Breast epithelium (tissue), 4 donors: ENCODE results near the gene PPP2R2B. TPM values are rescaled to one million over a fixed set of nuclear protein-coding genes. Genes with fewer than 3 reads are reported as not detected.

Experiments used
- DNase-seq, 2 donors: peaks; one replicate each; pipeline ENCODE4 v3.0.0-alpha.2; 2019; ENCODE audit warnings: low spot score in 2 of 2
- H3K27ac ChIP-seq, 2 donors: fragments of 200-600 bp; sonication (generic) in 1 of 2; one replicate each; pipeline ENCODE4 v1.5.1; 2016 to 2019; ENCODE audit warnings: mild to moderate bottlenecking in 1 of 2
- H3K27me3 ChIP-seq, 2 donors: fragments of 200-600 bp; sonication (generic) in 1 of 2; one replicate each; pipeline versions ENCODE4 v1.5.1 to v1.6.0; 2017 to 2019; ENCODE audit warnings: control low read depth in 1 of 2, mild to moderate bottlenecking in 1 of 2
- H3K36me3 ChIP-seq: fragments of 200-600 bp; one replicate; pipeline ENCODE4 v1.5.1; 2019
- H3K4me1 ChIP-seq, 2 donors: fragments of 200-600 bp; sonication (generic); one replicate each; pipeline ENCODE4 v1.5.1; 2016 to 2019; ENCODE audit warnings: control low read depth in 1 of 2
- H3K4me3 ChIP-seq, 3 donors: fragments of 200-600 bp; sonication (generic); 1 replicate in 2 of 3; 2 replicates in 1 of 3; pipeline ENCODE4 v1.5.1; 2016 to 2019; ENCODE audit warnings: mild to moderate bottlenecking in 3 of 3, moderate library complexity in 2 of 3
- H3K9me3 ChIP-seq, 2 donors: fragments of 200-600 bp; sonication (generic) in 1 of 2; one replicate each; pipeline ENCODE4 v1.5.1; 2016 to 2019; ENCODE audit warnings: control low read depth in 1 of 2
- POLR2A ChIP-seq: fragments of 450-650 bp; IDR thresholded peaks from one replicate; pipeline ENCODE4 v1.6.1; 2016; ENCODE audit warnings: antibody characterized with exemption, mild to moderate bottlenecking, moderate library complexity
- POLR2AphosphoS5 ChIP-seq, 3 donors: sonication (generic); formaldehyde crosslinking; IDR thresholded peaks; one replicate each; pipeline ENCODE4 v1.6.1; 2017; ENCODE audit warnings: antibody characterized with exemption in 3 of 3
- intact Hi-C: fragments of 100-400 bp; cut with DNase I; formaldehyde crosslinking; loops from one replicate; pipeline ENCODE4 v1.15.1; 2023; ENCODE audit warnings: low total_unique reads
- total RNA-seq, 3 donors: library from RNA; depleted of rRNA; stranded (reverse); fragments of >200 nt; gene quantifications; one replicate each; pipeline ENCODE4 v1.1.0, GENCODE V29; 2016
- TF ChIP-seq, protein P1 (sequence below), 3 donors: fragments of 450-650 bp; IDR thresholded peaks; one replicate each; pipeline ENCODE4 v1.5.1; 2016 to 2017; ENCODE audit warnings: antibody characterized with exemption in 3 of 3, mild to moderate bottlenecking in 3 of 3, moderate library complexity in 3 of 3

The PPP2R2B gene
- total RNA-seq, 3 donors from 2014 or later: 0.33 to 1.8 (median 1.6) TPM

GRCh38 chr5:146820987-146821386 is 57.6 kb downstream of the PPP2R2B start:
- Histone ChIP-seq H3K27me3 (no peaks in the 10 kb centered on the region), H3K27ac (no peak overlapping the region), H3K4me1 (no peaks in the 10 kb centered on the region), H3K36me3 (no peaks in the 10 kb centered on the region), H3K9me3 (no peaks in the 10 kb centered on the region), H3K4me3 (no peak overlapping the region)
- no peak for DNase-seq
- TF ChIP-seq, protein P1, sequence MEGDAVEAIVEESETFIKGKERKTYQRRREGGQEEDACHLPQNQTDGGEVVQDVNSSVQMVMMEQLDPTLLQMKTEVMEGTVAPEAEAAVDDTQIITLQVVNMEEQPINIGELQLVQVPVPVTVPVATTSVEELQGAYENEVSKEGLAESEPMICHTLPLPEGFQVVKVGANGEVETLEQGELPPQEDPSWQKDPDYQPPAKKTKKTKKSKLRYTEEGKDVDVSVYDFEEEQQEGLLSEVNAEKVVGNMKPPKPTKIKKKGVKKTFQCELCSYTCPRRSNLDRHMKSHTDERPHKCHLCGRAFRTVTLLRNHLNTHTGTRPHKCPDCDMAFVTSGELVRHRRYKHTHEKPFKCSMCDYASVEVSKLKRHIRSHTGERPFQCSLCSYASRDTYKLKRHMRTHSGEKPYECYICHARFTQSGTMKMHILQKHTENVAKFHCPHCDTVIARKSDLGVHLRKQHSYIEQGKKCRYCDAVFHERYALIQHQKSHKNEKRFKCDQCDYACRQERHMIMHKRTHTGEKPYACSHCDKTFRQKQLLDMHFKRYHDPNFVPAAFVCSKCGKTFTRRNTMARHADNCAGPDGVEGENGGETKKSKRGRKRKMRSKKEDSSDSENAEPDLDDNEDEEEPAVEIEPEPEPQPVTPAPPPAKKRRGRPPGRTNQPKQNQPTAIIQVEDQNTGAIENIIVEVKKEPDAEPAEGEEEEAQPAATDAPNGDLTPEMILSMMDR (IDR thresholded peaks at IDR 0.05): no peak
- TF ChIP-seq POLR2A: no peak
- no peak for TF ChIP-seq POLR2AphosphoS5 (IDR thresholded peaks at IDR 0.05)
- intact Hi-C loops: no loop called here

GRCh38 chr5:146818822-146819221 is 59.7 kb downstream of the PPP2R2B start:
- intact Hi-C loops: no loop called here
- no peaks in the 10 kb centered on the region for H3K36me3 ChIP-seq
- no peak overlapping the region for H3K27ac ChIP-seq
- no peaks in the 10 kb centered on the region for H3K27me3 ChIP-seq
- no peak overlapping the region for H3K4me3 ChIP-seq
- H3K9me3 ChIP-seq: no peaks in the 10 kb centered on the region
- no peak for TF ChIP-seq POLR2A
- no peak for TF ChIP-seq POLR2AphosphoS5 (IDR thresholded peaks at IDR 0.05)
- TF ChIP-seq, protein P1 (IDR thresholded peaks at IDR 0.05): no peak
- DNase-seq: no peak
- no peaks in the 10 kb centered on the region for H3K4me1 ChIP-seq

- no peaks in the 10 kb centered on the region for H3K9me3 ChIP-seq
- intact Hi-C loops: no loop called here
- TF ChIP-seq, protein P1 (IDR thresholded peaks at IDR 0.05): no peak
- TF ChIP-seq POLR2A: no peak
- TF ChIP-seq POLR2AphosphoS5 (IDR thresholded peaks at IDR 0.05): no peak
Measured at GRCh38 chr5:146817973-146818372, 60.6 kb downstream of the PPP2R2B start.

GRCh38 chr5:146816775-146817387 is 61.7 kb downstream of the PPP2R2B start:
- no peak for DNase-seq
- Histone ChIP-seq H3K27me3 (no peaks in the 10 kb centered on the region), H3K4me1 (no peaks in the 10 kb centered on the region), H3K9me3 (no peaks in the 10 kb centered on the region), H3K36me3 (no peaks in the 10 kb centered on the region), H3K4me3 (no peak overlapping the region), H3K27ac (no peak overlapping the region)
- intact Hi-C loops: no loop called here
- TF ChIP-seq POLR2AphosphoS5 (IDR thresholded peaks at IDR 0.05) (no peak), POLR2A (no peak)
- TF ChIP-seq, protein P1 (IDR thresholded peaks at IDR 0.05): no peak

More at GRCh38 chr5:146817973-146818372, 60.6 kb downstream of the PPP2R2B start:
- H3K4me1 ChIP-seq: no peaks in the 10 kb centered on the region
- no peak overlapping the region for H3K4me3 ChIP-seq
- no peaks in the 10 kb centered on the region for H3K27me3 ChIP-seq
- DNase-seq: no peak
- no peak overlapping the region for H3K27ac ChIP-seq
- H3K36me3 ChIP-seq: no peaks in the 10 kb centered on the region

DNA sequence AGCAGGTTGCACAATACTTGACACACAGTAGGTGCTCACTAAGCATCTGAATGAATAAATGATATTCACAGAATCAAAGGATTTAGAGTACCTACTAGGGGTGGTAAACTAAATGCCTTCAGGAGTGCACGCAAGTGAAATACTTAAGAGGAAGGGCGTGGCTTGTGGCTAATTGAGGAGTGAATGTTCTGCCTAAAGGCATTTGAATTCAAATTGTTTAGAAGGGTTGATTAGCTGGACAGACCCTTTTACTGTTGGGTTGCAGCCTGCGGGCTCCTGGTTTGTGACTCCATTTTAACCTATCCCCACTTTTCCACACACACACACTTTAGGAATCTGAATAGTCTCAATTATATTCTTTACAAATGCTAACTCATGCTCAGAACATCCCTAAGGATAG is 63.1 kb downstream of the PPP2R2B start:
- Histone ChIP-seq H3K4me1 (no peaks in the 10 kb centered on the region), H3K36me3 (no peaks in the 10 kb centered on the region), H3K9me3 (no peaks in the 10 kb centered on the region), H3K4me3 (no peak overlapping the region), H3K27ac (no peak overlapping the region), H3K27me3 (no peaks in the 10 kb centered on the region)
- no peak for DNase-seq
- intact Hi-C loops: no loop called here
- TF ChIP-seq, protein P1 (IDR thresholded peaks at IDR 0.05): no peak
- no peak for TF ChIP-seq POLR2A
- no peak for TF ChIP-seq POLR2AphosphoS5 (IDR thresholded peaks at IDR 0.05)
